Activated CD4-positive, alpha-beta memory T cell treated with anti-CD3 and anti-CD28 coated beads, Interleukin-2, amount 10 ng/mL, durations not matched to agents 7 days and 5 days (primary cell): ENCODE results near the gene UBE2G1. TPM values are rescaled to one million over a fixed set of nuclear protein-coding genes. Genes with fewer than 3 reads are reported as not detected.

Experiments used
- CTCF ChIA-PET: fragments of 350-600 bp; sonication (Branson Sonifier 250); formaldehyde crosslinking; loops from one replicate; lab custom pipeline; 2021; ENCODE audit warnings: antibody characterized with exemption, inconsistent platforms; lab: Charles Lee
- POLR2A ChIA-PET: fragments of 350-600 bp; sonication (Branson Sonifier 250); formaldehyde crosslinking; loops from one replicate; lab custom pipeline; 2021; ENCODE audit warnings: antibody characterized with exemption; lab: Charles Lee
- DNase-seq: peaks from one replicate; pipeline ENCODE4 v3.0.0-alpha.2; 2020
- H3K27ac Mint-ChIP-seq: one replicate; pipeline ENCODE4 v1.8.0; 2021; ENCODE audit warnings: mild to moderate bottlenecking, mixed read lengths
- H3K27me3 Mint-ChIP-seq: one replicate; pipeline ENCODE4 v1.8.0; 2021; ENCODE audit warnings: mixed read lengths
- H3K36me3 Mint-ChIP-seq: one replicate; pipeline ENCODE4 v1.8.0; 2021; ENCODE audit warnings: low read depth, mixed read lengths
- H3K4me1 Mint-ChIP-seq: one replicate; pipeline ENCODE4 v1.8.0; 2021; ENCODE audit warnings: mixed read lengths
- H3K4me3 Mint-ChIP-seq: one replicate; pipeline ENCODE4 v1.8.0; 2021; ENCODE audit warnings: mild to moderate bottlenecking, mixed read lengths
- H3K9me3 Mint-ChIP-seq: one replicate; pipeline ENCODE4 v1.8.0; 2021; ENCODE audit warnings: mixed read lengths
- total RNA-seq, 2 experiments: library from RNA; stranded (reverse); gene quantifications; one replicate each; pipeline ENCODE4 v1.2.3, GENCODE V29; 2021

UBE2G1 gene
- total RNA-seq, 2 experiments from 2014 or later = 65.3 to 66.4 TPM

GRCh38 chr17:4307179-4307930 is 59.1 kb downstream of the UBE2G1 start:
- Mint-ChIP-seq H3K9me3 (no peaks in the 10 kb centered on the region), H3K36me3 (peaks cover 18% of the 10 kb centered on the region), H3K4me1 (peaks cover 25% of the 10 kb centered on the region), H3K4me3 (no peak overlapping the region), H3K27me3 (no peaks in the 10 kb centered on the region), H3K27ac (no peak overlapping the region)
- DNase-seq = no peak
- CTCF ChIA-PET = no interaction called here
- POLR2A ChIA-PET = interaction anchor here (0.6 to 1.4 kb wide), 2 partner anchors 9 to 47 kb away, joined by 3 read pairs; no protein-coding TSS in a partner anchor

- Mint-ChIP-seq H3K4me3 (no peak overlapping the region), H3K27ac (no peak overlapping the region)
- POLR2A ChIA-PET = interaction anchor here (1.4 kb wide), 1 partner anchor 61 kb away, joined by 3 read pairs; no protein-coding TSS in a partner anchor
Observed at GRCh38 chr17:4305224-4305623, 61.3 kb downstream of the UBE2G1 start.

GRCh38 chr17:4304417-4305027 is 62.0 kb downstream of the UBE2G1 start:
- Mint-ChIP-seq H3K4me3 (no peak overlapping the region), H3K36me3 (peaks cover 22% of the 10 kb centered on the region), H3K9me3 (no peaks in the 10 kb centered on the region), H3K27ac (no peak overlapping the region), H3K27me3 (no peaks in the 10 kb centered on the region), H3K4me1 (peaks cover 17% of the 10 kb centered on the region)
- CTCF ChIA-PET = interaction anchor here (0.7 to 2.9 kb wide), 10 partner anchors 10 to 119 kb away, joined by 3 to 15 read pairs (median 6); no protein-coding TSS in a partner anchor
- POLR2A ChIA-PET = interaction anchor here (1.0 to 1.4 kb wide), 2 partner anchors 61 to 107 kb away, joined by 3 read pairs; no protein-coding TSS in a partner anchor
- DNase-seq = peak; percentile 52

More at GRCh38 chr17:4305224-4305623, 61.3 kb downstream of the UBE2G1 start:
- DNase-seq = no peak
- Mint-ChIP-seq H3K36me3 (peaks cover 22% of the 10 kb centered on the region), H3K27me3 (no peaks in the 10 kb centered on the region), H3K9me3 (no peaks in the 10 kb centered on the region), H3K4me1 (peaks cover 24% of the 10 kb centered on the region)
- CTCF ChIA-PET = interaction anchor here (0.7 to 2.9 kb wide), 6 partner anchors 10 to 119 kb away, joined by 4 to 15 read pairs (median 6); no protein-coding TSS in a partner anchor

- Mint-ChIP-seq H3K27ac (no peak overlapping the region), H3K27me3 (no peaks in the 10 kb centered on the region)
Observed at GRCh38 chr17:4301066-4301465, 65.4 kb downstream of the UBE2G1 start.

GRCh38 chr17:4297351-4297750 is 69.1 kb downstream of the UBE2G1 start:
- H3K36me3 Mint-ChIP-seq = peaks cover 19% of the 10 kb centered on the region
- CTCF ChIA-PET = interaction anchor here (1.2 to 2.0 kb wide), 2 partner anchors 34 to 97 kb away, joined by 4 to 6 read pairs; partner anchors contain the start of gene ANKFY1
- H3K27ac Mint-ChIP-seq = no peak overlapping the region
- H3K4me1 Mint-ChIP-seq = no peaks in the 10 kb centered on the region
- POLR2A ChIA-PET = interaction anchor here (1.2 to 1.3 kb wide), 2 partner anchors 10 to 69 kb away, joined by 3 read pairs; no protein-coding TSS in a partner anchor
- DNase-seq = no peak
- no peak overlapping the region for H3K4me3 Mint-ChIP-seq
- H3K9me3 Mint-ChIP-seq = no peaks in the 10 kb centered on the region
- H3K27me3 Mint-ChIP-seq = no peaks in the 10 kb centered on the region

More at GRCh38 chr17:4301066-4301465, 65.4 kb downstream of the UBE2G1 start:
- ChIA-PET CTCF (no interaction called here), POLR2A (no interaction called here)
- no peak for DNase-seq
- H3K36me3 Mint-ChIP-seq = peaks cover 20% of the 10 kb centered on the region
- no peak overlapping the region for H3K4me3 Mint-ChIP-seq
- H3K4me1 Mint-ChIP-seq = no peaks in the 10 kb centered on the region
- no peaks in the 10 kb centered on the region for H3K9me3 Mint-ChIP-seq

GRCh38 chr17:4295686-4296085 is 70.8 kb downstream of the UBE2G1 start:
- Mint-ChIP-seq H3K4me1 (no peaks in the 10 kb centered on the region), H3K36me3 (peaks cover 18% of the 10 kb centered on the region), H3K4me3 (no peak overlapping the region), H3K27ac (no peak overlapping the region), H3K27me3 (no peaks in the 10 kb centered on the region), H3K9me3 (no peaks in the 10 kb centered on the region)
- no peak for DNase-seq
- CTCF ChIA-PET = interaction anchor here (0.9 to 2.7 kb wide), 2 partner anchors 9 to 80 kb away, joined by 4 to 13 read pairs; no protein-coding TSS in a partner anchor
- POLR2A ChIA-PET = no interaction called here

- CTCF ChIA-PET = interaction anchor here (1.5 to 2.7 kb wide), 2 partner anchors 11 to 78 kb away, joined by 3 to 13 read pairs; no protein-coding TSS in a partner anchor
- POLR2A ChIA-PET = no interaction called here
- H3K4me3 Mint-ChIP-seq = no peak overlapping the region
- H3K9me3 Mint-ChIP-seq = no peaks in the 10 kb centered on the region
- no peaks in the 10 kb centered on the region for H3K27me3 Mint-ChIP-seq
- no peak for DNase-seq
- H3K4me1 Mint-ChIP-seq = no peaks in the 10 kb centered on the region
- no peak overlapping the region for H3K27ac Mint-ChIP-seq
- H3K36me3 Mint-ChIP-seq = peaks cover 17% of the 10 kb centered on the region
Observed at GRCh38 chr17:4293572-4293971, 72.9 kb downstream of the UBE2G1 start.

- ChIA-PET POLR2A (no interaction called here), CTCF (interaction anchor here (1.0 kb wide), 1 partner anchor 133 kb away, joined by 3 read pairs; no protein-coding TSS in a partner anchor)
- H3K4me3 Mint-ChIP-seq = no peak overlapping the region
- H3K36me3 Mint-ChIP-seq = peaks cover 31% of the 10 kb centered on the region
- H3K27ac Mint-ChIP-seq = no peak overlapping the region
- no peaks in the 10 kb centered on the region for H3K4me1 Mint-ChIP-seq
- no peaks in the 10 kb centered on the region for H3K9me3 Mint-ChIP-seq
- no peaks in the 10 kb centered on the region for H3K27me3 Mint-ChIP-seq
- DNase-seq = no peak
Observed at GRCh38 chr17:4287710-4288109, 78.8 kb downstream of the UBE2G1 start.

GRCh38 chr17:4276514-4276913 is 90.0 kb downstream of the UBE2G1 start:
- no peak for DNase-seq
- ChIA-PET CTCF (no interaction called here), POLR2A (no interaction called here)
- peaks cover 10% of the 10 kb centered on the region for H3K4me1 Mint-ChIP-seq
- no peak overlapping the region for H3K27ac Mint-ChIP-seq
- no peaks in the 10 kb centered on the region for H3K27me3 Mint-ChIP-seq
- no peak overlapping the region for H3K4me3 Mint-ChIP-seq
- peaks cover 38% of the 10 kb centered on the region for H3K36me3 Mint-ChIP-seq
- H3K9me3 Mint-ChIP-seq = no peaks in the 10 kb centered on the region

GRCh38 chr17:4272972-4273368 is 93.5 kb downstream of the UBE2G1 start:
- Mint-ChIP-seq H3K36me3 (peaks cover 37% of the 10 kb centered on the region), H3K27ac (no peak overlapping the region), H3K4me1 (peaks cover 8% of the 10 kb centered on the region), H3K9me3 (no peaks in the 10 kb centered on the region), H3K4me3 (no peak overlapping the region), H3K27me3 (no peaks in the 10 kb centered on the region)
- DNase-seq = no peak
- ChIA-PET CTCF (interaction anchor here (1.0 kb wide), 1 partner anchor 24 kb away, joined by 3 read pairs; no protein-coding TSS in a partner anchor), POLR2A (interaction anchor here (1.2 kb wide), 1 partner anchor 9 kb away, joined by 5 read pairs; the partner anchor contains the start of gene ANKFY1)

- Mint-ChIP-seq H3K9me3 (no peaks in the 10 kb centered on the region), H3K27ac (no peak overlapping the region)
Observed at GRCh38 chr17:4272213-4272971, 94.1 kb downstream of the UBE2G1 start.

GRCh38 chr17:4270736-4271135 is 95.7 kb downstream of the UBE2G1 start:
- Mint-ChIP-seq H3K9me3 (no peaks in the 10 kb centered on the region), H3K4me1 (no peaks in the 10 kb centered on the region), H3K4me3 (no peak overlapping the region), H3K27me3 (no peaks in the 10 kb centered on the region), H3K27ac (no peak overlapping the region), H3K36me3 (peaks cover 28% of the 10 kb centered on the region)
- CTCF ChIA-PET = interaction anchor here (0.6 to 1.5 kb wide), 2 partner anchors 19 to 20 kb away, joined by 3 read pairs; no protein-coding TSS in a partner anchor
- DNase-seq = no peak
- POLR2A ChIA-PET = no interaction called here

More at GRCh38 chr17:4272213-4272971, 94.1 kb downstream of the UBE2G1 start:
- Mint-ChIP-seq H3K27me3 (no peaks in the 10 kb centered on the region), H3K4me3 (no peak overlapping the region), H3K36me3 (peaks cover 36% of the 10 kb centered on the region), H3K4me1 (peaks cover 8% of the 10 kb centered on the region)
- POLR2A ChIA-PET = interaction anchor here (1.2 kb wide), 1 partner anchor 9 kb away, joined by 5 read pairs; the partner anchor contains the start of gene ANKFY1
- CTCF ChIA-PET = interaction anchor here (1.0 kb wide), 1 partner anchor 23 kb away, joined by 3 read pairs; no protein-coding TSS in a partner anchor
- DNase-seq = no peak
